Activated B cell treated with CpG ODN at 0.5 μM for 24 hours (primary cell): Measurements from ENCODE around the gene MPPED1. TPM values are rescaled to one million over a fixed set of nuclear protein-coding genes. Genes with fewer than 3 reads are reported as not detected.

Source experiments
- ATAC-seq: fragments of 200-7000 bp; cut with Tn5 transposase; one replicate; pipeline ENCODE4 v1.10.0; 2021; ENCODE audit warnings: low read depth, mild to moderate bottlenecking, moderate library complexity
- CTCF ChIA-PET: fragments of 350-600 bp; sonication (Branson Sonifier 250); formaldehyde crosslinking; loops from one replicate; lab custom pipeline; 2021; ENCODE audit warnings: antibody characterized with exemption; lab: Charles Lee
- POLR2A ChIA-PET: fragments of 350-600 bp; sonication (Branson Sonifier 250); formaldehyde crosslinking; loops from one replicate; lab custom pipeline; 2021; ENCODE audit warnings: antibody characterized with exemption; lab: Charles Lee
- DNase-seq: peaks from one replicate; pipeline ENCODE4 v3.0.0; 2022
- H3K27ac Mint-ChIP-seq: one replicate; pipeline ENCODE4 v1.8.0; 2020; ENCODE audit warnings: mixed read lengths
- H3K27me3 Mint-ChIP-seq: one replicate; pipeline ENCODE4 v1.8.0; 2021; ENCODE audit warnings: mixed read lengths
- H3K36me3 Mint-ChIP-seq: one replicate; pipeline ENCODE4 v1.8.0; 2021; ENCODE audit warnings: low read depth, mixed read lengths
- H3K4me1 Mint-ChIP-seq: one replicate; pipeline ENCODE4 v1.8.0; 2021; ENCODE audit warnings: mixed read lengths
- H3K4me3 Mint-ChIP-seq: one replicate; pipeline ENCODE4 v1.8.0; 2020; ENCODE audit warnings: mild to moderate bottlenecking, mixed read lengths
- H3K9me3 Mint-ChIP-seq: one replicate; pipeline ENCODE4 v1.8.0; 2020; ENCODE audit warnings: mixed read lengths
- CTCF ChIP-seq: fragments of 200-600 bp; IDR thresholded peaks from one replicate; pipeline ENCODE4 v1.8.0; 2022; ENCODE audit warnings: antibody characterized with exemption, mild to moderate bottlenecking
- intact Hi-C: fragments of 100-400 bp; cut with micrococcal nuclease; formaldehyde crosslinking; loops from one replicate; pipeline ENCODE4 v1.15.1; 2024
- total RNA-seq: library from RNA; stranded (reverse); gene quantifications from 2 replicates; pipeline ENCODE4 v1.2.3, GENCODE V29; 2022

Gene MPPED1
- total RNA-seq, 1 donor from 2014 or later: not detected

GRCh38 chr22:43421046-43421665 lies 9.3 kb downstream of the MPPED1 start:
- ChIA-PET CTCF (no interaction called here), POLR2A (no interaction called here)
- DNase-seq (no peak), ATAC-seq (no peak)
- no peaks in the 10 kb centered on the region for H3K36me3 Mint-ChIP-seq
- intact Hi-C loops: no loop called here
- TF ChIP-seq CTCF: no peak
- H3K4me1 Mint-ChIP-seq: no peaks in the 10 kb centered on the region
- no peaks in the 10 kb centered on the region for H3K9me3 Mint-ChIP-seq
- H3K27ac Mint-ChIP-seq: no peak overlapping the region
- H3K27me3 Mint-ChIP-seq: peaks cover 5% of the 10 kb centered on the region
- H3K4me3 Mint-ChIP-seq: no peak overlapping the region

DNA sequence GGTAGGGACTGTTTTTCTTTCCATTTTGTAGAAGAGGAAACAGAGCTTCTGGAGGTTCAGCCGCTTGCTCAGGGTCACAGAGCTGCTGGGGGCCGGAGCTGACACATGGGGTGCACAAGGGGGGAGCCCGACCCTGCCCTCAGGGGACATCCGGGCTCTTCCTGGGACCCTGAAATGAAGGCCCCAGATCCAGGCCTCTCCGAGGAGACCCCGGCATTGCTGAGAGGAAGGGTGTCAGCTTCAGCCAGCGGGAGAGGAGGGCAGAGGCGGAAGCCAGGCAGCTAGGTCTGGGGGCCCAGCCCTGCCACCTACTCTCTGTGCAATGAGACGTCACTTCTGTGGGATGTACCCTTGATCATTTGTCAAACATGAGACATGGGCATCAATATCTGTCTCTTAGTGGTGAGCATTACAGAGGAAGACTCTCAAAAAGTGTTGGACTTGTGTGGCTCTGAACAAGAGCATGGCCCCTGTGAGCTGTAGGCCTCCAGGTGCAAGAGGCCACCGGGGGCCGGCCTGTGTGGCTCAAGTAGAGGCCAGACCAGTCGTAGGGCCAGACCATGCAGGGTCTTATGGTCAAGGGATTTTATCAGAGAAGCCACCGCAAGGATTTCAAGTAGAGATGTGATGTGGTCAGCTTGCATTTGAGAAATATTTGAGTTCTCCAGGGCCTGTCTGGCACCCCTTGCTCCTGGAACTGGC lies 10.3 kb downstream of the MPPED1 start:
- peaks cover 5% of the 10 kb centered on the region for H3K27me3 Mint-ChIP-seq
- H3K27ac Mint-ChIP-seq: no peak overlapping the region
- no peaks in the 10 kb centered on the region for H3K4me1 Mint-ChIP-seq
- H3K36me3 Mint-ChIP-seq: no peaks in the 10 kb centered on the region
- H3K9me3 Mint-ChIP-seq: no peaks in the 10 kb centered on the region
- no peak for TF ChIP-seq CTCF
- intact Hi-C loops: no loop called here
- ATAC-seq (no peak), DNase-seq (no peak)
- no peak overlapping the region for H3K4me3 Mint-ChIP-seq
- CTCF ChIA-PET: no interaction called here
- POLR2A ChIA-PET: no interaction called here

DNA sequence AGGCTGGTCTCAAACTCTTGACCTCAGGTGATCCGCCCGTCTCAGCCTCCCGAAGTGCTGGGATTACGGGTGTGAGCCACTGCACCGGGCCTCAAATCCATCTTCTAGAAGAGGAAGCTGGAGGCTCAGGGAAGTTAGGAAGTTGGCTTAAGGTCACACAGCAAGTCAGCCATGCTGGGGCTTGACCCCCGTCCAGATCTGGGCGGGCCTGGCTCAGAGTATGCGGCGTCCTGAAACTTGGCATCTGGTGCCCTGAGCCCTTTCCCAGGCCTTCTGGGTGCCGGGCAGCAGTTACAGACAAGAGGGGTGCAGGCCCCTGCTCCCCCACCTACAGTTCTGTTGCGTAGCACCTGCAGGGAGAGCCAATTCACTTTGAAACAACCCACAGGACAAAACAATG lies 11.2 kb downstream of the MPPED1 start:
- no peaks in the 10 kb centered on the region for H3K36me3 Mint-ChIP-seq
- no peak overlapping the region for H3K4me3 Mint-ChIP-seq
- no peak for TF ChIP-seq CTCF
- intact Hi-C loops: no loop called here
- H3K9me3 Mint-ChIP-seq: no peaks in the 10 kb centered on the region
- no peak for ATAC-seq
- DNase-seq: no peak
- H3K4me1 Mint-ChIP-seq: no peaks in the 10 kb centered on the region
- POLR2A ChIA-PET: no interaction called here
- CTCF ChIA-PET: no interaction called here
- no peak overlapping the region for H3K27ac Mint-ChIP-seq
- H3K27me3 Mint-ChIP-seq: peaks cover 5% of the 10 kb centered on the region

GRCh38 chr22:43424201-43424600 lies 12.4 kb downstream of the MPPED1 start:
- H3K27ac Mint-ChIP-seq: no peak overlapping the region

More at GRCh38 chr22:43424201-43424600, 12.4 kb downstream of the MPPED1 start:
- intact Hi-C loops: no loop called here
- peaks cover 5% of the 10 kb centered on the region for H3K27me3 Mint-ChIP-seq
- no peaks in the 10 kb centered on the region for H3K36me3 Mint-ChIP-seq
- ChIA-PET CTCF (no interaction called here), POLR2A (no interaction called here)
- ATAC-seq (no peak), DNase-seq (no peak)
- H3K9me3 Mint-ChIP-seq: no peaks in the 10 kb centered on the region
- H3K4me1 Mint-ChIP-seq: no peaks in the 10 kb centered on the region
- TF ChIP-seq CTCF: no peak
- no peak overlapping the region for H3K4me3 Mint-ChIP-seq
